22Rv1 (cell line): ENCODE data around the gene TASOR.

Experiments used
- ZFX ChIP-seq: fragments of 450-650 bp; IDR thresholded peaks from 2 replicates; pipeline ENCODE4 v1.6.1; 2017; ENCODE audit warnings: antibody characterized with exemption, borderline replicate concordance
- TF ChIP-seq, protein P1 (sequence below): fragments of 450-650 bp; IDR thresholded peaks from 2 replicates; pipeline ENCODE4 v1.5.1; 2017; ENCODE audit warnings: mild to moderate bottlenecking

DNA sequence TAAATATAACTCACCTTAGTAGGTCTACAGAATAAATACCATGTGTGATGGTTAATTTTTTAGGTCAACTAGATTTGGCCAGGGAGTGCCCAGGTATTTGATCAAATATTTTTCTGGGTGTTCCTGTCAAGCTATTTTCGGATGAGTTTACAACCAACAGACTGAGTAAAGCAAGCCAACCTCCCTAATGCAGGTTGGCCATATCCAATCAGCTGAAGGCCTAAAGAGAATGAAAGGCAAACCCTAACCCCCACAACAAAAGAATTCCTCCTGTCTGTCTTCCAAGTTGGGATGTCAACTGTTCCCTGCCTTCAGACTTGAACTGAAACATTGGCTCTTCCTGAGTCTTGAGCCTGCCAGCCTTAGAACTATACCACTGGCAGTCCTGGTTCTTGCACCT lies 28.6 kb downstream of the TASOR start:
- TF ChIP-seq, protein P1, sequence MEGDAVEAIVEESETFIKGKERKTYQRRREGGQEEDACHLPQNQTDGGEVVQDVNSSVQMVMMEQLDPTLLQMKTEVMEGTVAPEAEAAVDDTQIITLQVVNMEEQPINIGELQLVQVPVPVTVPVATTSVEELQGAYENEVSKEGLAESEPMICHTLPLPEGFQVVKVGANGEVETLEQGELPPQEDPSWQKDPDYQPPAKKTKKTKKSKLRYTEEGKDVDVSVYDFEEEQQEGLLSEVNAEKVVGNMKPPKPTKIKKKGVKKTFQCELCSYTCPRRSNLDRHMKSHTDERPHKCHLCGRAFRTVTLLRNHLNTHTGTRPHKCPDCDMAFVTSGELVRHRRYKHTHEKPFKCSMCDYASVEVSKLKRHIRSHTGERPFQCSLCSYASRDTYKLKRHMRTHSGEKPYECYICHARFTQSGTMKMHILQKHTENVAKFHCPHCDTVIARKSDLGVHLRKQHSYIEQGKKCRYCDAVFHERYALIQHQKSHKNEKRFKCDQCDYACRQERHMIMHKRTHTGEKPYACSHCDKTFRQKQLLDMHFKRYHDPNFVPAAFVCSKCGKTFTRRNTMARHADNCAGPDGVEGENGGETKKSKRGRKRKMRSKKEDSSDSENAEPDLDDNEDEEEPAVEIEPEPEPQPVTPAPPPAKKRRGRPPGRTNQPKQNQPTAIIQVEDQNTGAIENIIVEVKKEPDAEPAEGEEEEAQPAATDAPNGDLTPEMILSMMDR, result no peak
- TF ChIP-seq ZFX, result no peak
